HepG2 (cell line): ENCODE data around the gene EFCAB8. TPM values are rescaled to one million over a fixed set of nuclear protein-coding genes. Genes with fewer than 3 reads are reported as not detected.

Experiments used
- HES4 ChIP-seq: sonication (generic); formaldehyde crosslinking; IDR thresholded peaks from 2 replicates; pipeline ENCODE4 v1.9.0; 2021; ENCODE audit warnings: mild to moderate bottlenecking, missing genetic modification reagents, borderline replicate concordance
- HNF4G ChIP-seq, 2 experiments: sonication (generic) in 1 of 2; formaldehyde crosslinking in 1 of 2; IDR thresholded peaks; 2 replicates each; pipeline versions ENCODE4 v1.4.0 to v1.6.1; 2011 to 2020; ENCODE audit warnings: borderline replicate concordance in 2 of 2, low read depth in 2 of 2, mild to moderate bottlenecking in 2 of 2, low read length in 1 of 2, missing genetic modification reagents in 1 of 2, moderate library complexity in 1 of 2
- MAF1 ChIP-seq: sonication (generic); formaldehyde crosslinking; IDR thresholded peaks from 2 replicates; pipeline ENCODE4 v1.5.0; 2020; ENCODE audit warnings: missing genetic modification reagents, borderline replicate concordance
- PHF5A ChIP-seq: IDR thresholded peaks from one replicate; pipeline ENCODE4 v1.6.1; 2018; ENCODE audit warnings: low read depth, missing genetic modification reagents; ENCODE audit not compliant: unreplicated experiment
- PPARG ChIP-seq: conservative IDR thresholded peaks from 2 replicates; pipeline ENCODE4 v1.6.1; 2016; ENCODE audit warnings: missing biosample characterization, missing genetic modification reagents
- REPIN1 ChIP-seq: sonication (generic); formaldehyde crosslinking; IDR thresholded peaks from 2 replicates; pipeline ENCODE4 v1.8.0; 2022; ENCODE audit warnings: missing genetic modification reagents, low read depth, mild to moderate bottlenecking, borderline replicate concordance
- REXO4 ChIP-seq: sonication (generic); formaldehyde crosslinking; IDR thresholded peaks from 2 replicates; pipeline ENCODE4 v1.8.0; 2022; ENCODE audit warnings: missing genetic modification reagents, mild to moderate bottlenecking, borderline replicate concordance
- THAP11 ChIP-seq: IDR thresholded peaks from 2 replicates; pipeline ENCODE4 v1.6.1; 2016; ENCODE audit warnings: missing biosample characterization, missing genetic modification reagents
- TMF1 ChIP-seq: sonication (generic); formaldehyde crosslinking; IDR thresholded peaks from 2 replicates; pipeline ENCODE4 v1.8.1; 2022; ENCODE audit warnings: low read depth, missing genetic modification reagents
- XBP1 ChIP-seq: sonication (generic); formaldehyde crosslinking; IDR thresholded peaks from 2 replicates; pipeline ENCODE4 v1.5.0; 2020; ENCODE audit warnings: missing genetic modification reagents
- ZNF275 ChIP-seq: sonication (generic); formaldehyde crosslinking; IDR thresholded peaks from 2 replicates; pipeline ENCODE4 v1.8.0; 2022; ENCODE audit warnings: missing genetic modification reagents, mild to moderate bottlenecking, inconsistent platforms, borderline replicate concordance
- polyA plus RNA-seq, 8 experiments: library from polyadenylated mRNA; depleted of rRNA in 3 of 8; stranded (reverse) in 7 of 8; unstranded in 1 of 8; fragments of >200 nt; fragmentation: Illumina TruSeq in 4 of 8; extraction: Trizol in 4 of 8; gene quantifications; 2 replicates each; pipeline versions ENCODE4 v1.2.1 to v1.2.3, GENCODE V29; 2011 to 2016; ENCODE audit warnings: low read depth in 4 of 8, missing spikeins in 1 of 8, mixed read lengths in 1 of 8; ENCODE audit not compliant: insufficient read depth in 1 of 8
- total RNA-seq, 5 experiments: library from RNA; depleted of rRNA; stranded (reverse); fragments of >200 nt; fragmentation: Illumina TruSeq; extraction: Trizol; gene quantifications; 2 replicates each; pipeline ENCODE4 v1.2.3, GENCODE V29; 2016; ENCODE audit warnings: low read depth in 1 of 5
- TF ChIP-seq, protein P1 (sequence below), 2 experiments: sonication (generic) in 1 of 2; formaldehyde crosslinking in 1 of 2; IDR thresholded peaks; 2 replicates each; pipeline versions ENCODE4 v1.4.0 to v1.6.1; 2018 to 2020; ENCODE audit warnings: missing genetic modification reagents in 2 of 2, borderline replicate concordance in 1 of 2, low read depth in 1 of 2, mild to moderate bottlenecking in 1 of 2, missing biosample characterization in 1 of 2
- TF ChIP-seq, protein P2 (sequence below): sonication (generic); formaldehyde crosslinking; IDR thresholded peaks from 2 replicates; pipeline ENCODE4 v1.4.0; 2020; ENCODE audit warnings: missing genetic modification reagents, borderline replicate concordance
- TF ChIP-seq, protein P3 (sequence below): sonication (generic); formaldehyde crosslinking; conservative IDR thresholded peaks from 2 replicates; pipeline ENCODE4 v1.8.0; 2022; ENCODE audit warnings: low read depth, missing genetic modification reagents

The EFCAB8 gene
- total and polyA plus RNA-seq, 2 of the 13 experiments (the other 11 are each of a cell fraction or from before 2014, with no cell fraction given), result 0.15 to 0.22 TPM

GRCh38 chr20:33009214-33010132 is 150.8 kb downstream of the EFCAB8 start (continued):
- TF ChIP-seq ZNF275 (peak; percentile 74; the same call in 1 of the 2 replicates), THAP11 (CRISPR knock-in tag) (peak; percentile 89), XBP1 (no peak), PHF5A (peak; percentile 91), MAF1 (CRISPR knock-in tag) (peak; percentile 57; the same call in 1 of the 2 replicates), HES4 (CRISPR knock-in tag) (0 out of 2 replicates have a peak, but pooled peaks have one; percentile 71), REPIN1 (CRISPR knock-in tag) (peak; percentile 75; the same call in 1 of the 2 replicates), HNF4G (IDR thresholded peaks at IDR 0.05; ENCODE audit: borderline replicate concordance, low read depth, low read length) (peak; percentile 55), HNF4G (CRISPR knock-in tag; IDR thresholded peaks at IDR 0.05; ENCODE audit: borderline replicate concordance, low read depth) (peak; percentile 97), REXO4 (CRISPR knock-in tag) (peak; percentile 15; the same call in 1 of the 2 replicates), PPARG (CRISPR knock-in tag) (peak; percentile 77), TMF1 (no peak)
- TF ChIP-seq, protein P1, sequence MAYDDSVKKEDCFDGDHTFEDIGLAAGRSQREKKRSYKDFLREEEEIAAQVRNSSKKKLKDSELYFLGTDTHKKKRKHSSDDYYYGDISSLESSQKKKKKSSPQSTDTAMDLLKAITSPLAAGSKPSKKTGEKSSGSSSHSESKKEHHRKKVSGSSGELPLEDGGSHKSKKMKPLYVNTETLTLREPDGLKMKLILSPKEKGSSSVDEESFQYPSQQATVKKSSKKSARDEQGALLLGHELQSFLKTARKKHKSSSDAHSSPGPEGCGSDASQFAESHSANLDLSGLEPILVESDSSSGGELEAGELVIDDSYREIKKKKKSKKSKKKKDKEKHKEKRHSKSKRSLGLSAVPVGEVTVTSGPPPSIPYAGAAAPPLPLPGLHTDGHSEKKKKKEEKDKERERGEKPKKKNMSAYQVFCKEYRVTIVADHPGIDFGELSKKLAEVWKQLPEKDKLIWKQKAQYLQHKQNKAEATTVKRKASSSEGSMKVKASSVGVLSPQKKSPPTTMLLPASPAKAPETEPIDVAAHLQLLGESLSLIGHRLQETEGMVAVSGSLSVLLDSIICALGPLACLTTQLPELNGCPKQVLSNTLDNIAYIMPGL (CRISPR knock-in tag; IDR thresholded peaks at IDR 0.05; ENCODE audit: borderline replicate concordance in 1 of 2, low read depth in 1 of 2), result peak in 1 of 2 experiments; percentile 75; a peak in 1 of 4 replicates
- TF ChIP-seq, protein P2, sequence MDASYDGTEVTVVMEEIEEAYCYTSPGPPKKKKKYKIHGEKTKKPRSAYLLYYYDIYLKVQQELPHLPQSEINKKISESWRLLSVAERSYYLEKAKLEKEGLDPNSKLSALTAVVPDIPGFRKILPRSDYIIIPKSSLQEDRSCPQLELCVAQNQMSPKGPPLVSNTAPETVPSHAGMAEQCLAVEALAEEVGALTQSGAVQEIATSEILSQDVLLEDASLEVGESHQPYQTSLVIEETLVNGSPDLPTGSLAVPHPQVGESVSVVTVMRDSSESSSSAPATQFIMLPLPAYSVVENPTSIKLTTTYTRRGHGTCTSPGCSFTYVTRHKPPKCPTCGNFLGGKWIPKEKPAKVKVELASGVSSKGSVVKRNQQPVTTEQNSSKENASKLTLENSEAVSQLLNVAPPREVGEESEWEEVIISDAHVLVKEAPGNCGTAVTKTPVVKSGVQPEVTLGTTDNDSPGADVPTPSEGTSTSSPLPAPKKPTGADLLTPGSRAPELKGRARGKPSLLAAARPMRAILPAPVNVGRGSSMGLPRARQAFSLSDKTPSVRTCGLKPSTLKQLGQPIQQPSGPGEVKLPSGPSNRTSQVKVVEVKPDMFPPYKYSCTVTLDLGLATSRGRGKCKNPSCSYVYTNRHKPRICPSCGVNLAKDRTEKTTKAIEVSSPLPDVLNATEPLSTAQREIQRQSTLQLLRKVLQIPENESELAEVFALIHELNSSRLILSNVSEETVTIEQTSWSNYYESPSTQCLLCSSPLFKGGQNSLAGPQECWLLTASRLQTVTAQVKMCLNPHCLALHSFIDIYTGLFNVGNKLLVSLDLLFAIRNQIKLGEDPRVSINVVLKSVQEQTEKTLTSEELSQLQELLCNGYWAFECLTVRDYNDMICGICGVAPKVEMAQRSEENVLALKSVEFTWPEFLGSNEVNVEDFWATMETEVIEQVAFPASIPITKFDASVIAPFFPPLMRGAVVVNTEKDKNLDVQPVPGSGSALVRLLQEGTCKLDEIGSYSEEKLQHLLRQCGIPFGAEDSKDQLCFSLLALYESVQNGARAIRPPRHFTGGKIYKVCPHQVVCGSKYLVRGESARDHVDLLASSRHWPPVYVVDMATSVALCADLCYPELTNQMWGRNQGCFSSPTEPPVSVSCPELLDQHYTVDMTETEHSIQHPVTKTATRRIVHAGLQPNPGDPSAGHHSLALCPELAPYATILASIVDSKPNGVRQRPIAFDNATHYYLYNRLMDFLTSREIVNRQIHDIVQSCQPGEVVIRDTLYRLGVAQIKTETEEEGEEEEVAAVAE, result peak; percentile 93; the same call in 1 of the 2 replicates
- TF ChIP-seq, protein P3, sequence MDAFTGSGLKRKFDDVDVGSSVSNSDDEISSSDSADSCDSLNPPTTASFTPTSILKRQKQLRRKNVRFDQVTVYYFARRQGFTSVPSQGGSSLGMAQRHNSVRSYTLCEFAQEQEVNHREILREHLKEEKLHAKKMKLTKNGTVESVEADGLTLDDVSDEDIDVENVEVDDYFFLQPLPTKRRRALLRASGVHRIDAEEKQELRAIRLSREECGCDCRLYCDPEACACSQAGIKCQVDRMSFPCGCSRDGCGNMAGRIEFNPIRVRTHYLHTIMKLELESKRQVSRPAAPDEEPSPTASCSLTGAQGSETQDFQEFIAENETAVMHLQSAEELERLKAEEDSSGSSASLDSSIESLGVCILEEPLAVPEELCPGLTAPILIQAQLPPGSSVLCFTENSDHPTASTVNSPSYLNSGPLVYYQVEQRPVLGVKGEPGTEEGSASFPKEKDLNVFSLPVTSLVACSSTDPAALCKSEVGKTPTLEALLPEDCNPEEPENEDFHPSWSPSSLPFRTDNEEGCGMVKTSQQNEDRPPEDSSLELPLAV (CRISPR knock-in tag), result no peak
